Effector memory CD4-positive, alpha-beta T cell (primary cell): ENCODE results near the gene LARP1.

Source experiments
- DNase-seq, 3 donors: peaks; one replicate each; pipeline ENCODE4 v3.0.0-alpha.2; 2020
- H3K27ac ChIP-seq: 2 replicates; pipeline ENCODE4 v1.7.0; 2013; ENCODE audit warnings: mild to moderate bottlenecking, low read length, moderate library complexity; ENCODE audit not compliant: insufficient read depth, poor library complexity, severe bottlenecking
- H3K27me3 ChIP-seq: replicated peaks from 2 replicates; pipeline ENCODE4 v1.7.0; 2013; ENCODE audit warnings: mild to moderate bottlenecking, low read length; ENCODE audit not compliant: insufficient read depth, control insufficient read depth, poor library complexity, severe bottlenecking
- H3K36me3 ChIP-seq: 2 replicates; pipeline ENCODE4 v1.7.0; 2013; ENCODE audit warnings: mild to moderate bottlenecking, low read length, moderate library complexity; ENCODE audit not compliant: control insufficient read depth, insufficient read depth
- H3K4me1 ChIP-seq: 2 replicates; pipeline ENCODE4 v1.7.0; 2013; ENCODE audit warnings: low read length, mild to moderate bottlenecking; ENCODE audit not compliant: control insufficient read depth, insufficient read depth, poor library complexity, severe bottlenecking
- H3K4me3 ChIP-seq: 2 replicates; pipeline ENCODE4 v1.7.0; 2013; ENCODE audit warnings: low read length, low read depth, mild to moderate bottlenecking; ENCODE audit not compliant: insufficient read depth, poor library complexity, severe bottlenecking
- H3K9me3 ChIP-seq: 2 replicates; pipeline ENCODE4 v1.7.0; 2013; ENCODE audit warnings: mild to moderate bottlenecking, low read length, moderate library complexity; ENCODE audit not compliant: control insufficient read depth

The LARP1 gene

DNA sequence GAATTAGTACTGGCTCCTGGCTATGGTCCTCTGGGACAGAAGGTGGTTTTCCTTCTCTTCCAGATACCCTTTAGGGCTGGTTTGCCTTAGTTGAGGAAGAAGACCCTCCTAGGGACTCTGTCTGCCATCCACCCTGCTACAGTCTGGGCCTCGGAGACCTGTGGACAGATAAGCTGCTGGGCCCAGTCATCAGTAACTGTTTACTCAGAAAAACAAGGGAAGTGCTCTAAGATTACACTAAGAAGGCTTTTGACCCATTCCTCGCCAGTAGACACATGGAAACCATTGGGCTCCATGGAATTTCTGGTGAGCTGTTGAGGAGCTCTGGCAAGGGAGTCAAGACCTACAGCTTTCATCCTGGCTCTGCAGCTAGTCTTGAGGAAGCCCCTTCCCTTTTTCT is 31.2 kb downstream of the LARP1 start:
- Histone ChIP-seq H3K27ac (no peak overlapping the region), H3K4me1 (peaks cover 37% of the 10 kb centered on the region), H3K9me3 (no peaks in the 10 kb centered on the region), H3K27me3 (no peaks in the 10 kb centered on the region), H3K4me3 (no peak overlapping the region), H3K36me3 (peaks cover 8% of the 10 kb centered on the region)
- DNase-seq: no peak

DNA sequence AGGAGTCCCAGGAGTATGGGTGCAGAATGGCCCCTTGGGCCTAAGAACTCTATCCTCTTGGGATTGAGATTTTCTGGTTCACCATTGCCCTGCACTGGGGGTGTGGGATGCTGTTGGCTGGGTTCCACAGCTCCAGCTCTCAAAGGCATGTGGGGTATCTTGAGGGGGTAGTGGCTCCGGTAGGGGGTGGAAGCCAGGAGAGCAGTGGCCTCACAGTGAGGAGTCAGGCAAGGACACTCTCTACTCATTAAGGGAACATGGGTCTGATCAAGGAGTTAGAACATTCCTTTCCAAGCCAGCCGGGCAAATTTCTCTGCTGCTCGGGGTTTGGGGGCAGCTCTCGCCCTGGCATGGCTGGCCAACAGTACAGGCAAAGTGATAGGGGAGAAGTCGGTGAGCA is 33.0 kb downstream of the LARP1 start:
- DNase-seq: no peak
- H3K9me3 ChIP-seq: no peaks in the 10 kb centered on the region
- H3K4me1 ChIP-seq: peaks cover 21% of the 10 kb centered on the region
- H3K36me3 ChIP-seq: peaks cover 26% of the 10 kb centered on the region
- no peak overlapping the region for H3K4me3 ChIP-seq
- H3K27me3 ChIP-seq: no peaks in the 10 kb centered on the region
- no peak overlapping the region for H3K27ac ChIP-seq

DNA sequence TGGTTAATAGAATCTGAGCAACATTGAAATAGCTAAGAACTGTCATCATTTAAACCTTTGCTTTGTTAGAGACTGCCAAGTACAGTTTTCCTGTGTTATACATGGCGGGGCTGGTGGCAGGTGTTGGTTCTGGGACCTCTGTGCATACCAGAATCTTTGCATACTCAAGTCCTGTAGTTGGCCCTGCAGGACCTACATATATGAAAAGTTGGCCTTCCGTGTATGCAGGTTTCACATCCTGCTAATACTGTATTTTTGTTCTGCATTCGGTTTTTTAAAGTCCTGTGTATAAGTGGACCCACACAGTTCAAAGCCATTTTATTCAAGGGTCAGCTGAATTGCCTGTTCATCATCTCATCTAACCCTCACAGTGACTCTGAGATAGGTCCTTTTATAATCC is 36.4 kb downstream of the LARP1 start:
- no peak overlapping the region for H3K27ac ChIP-seq
- H3K27me3 ChIP-seq: no peaks in the 10 kb centered on the region
- peaks cover 53% of the 10 kb centered on the region for H3K36me3 ChIP-seq
- no peak for DNase-seq
- no peak overlapping the region for H3K4me3 ChIP-seq
- H3K9me3 ChIP-seq: no peaks in the 10 kb centered on the region
- H3K4me1 ChIP-seq: peaks cover 13% of the 10 kb centered on the region

DNA sequence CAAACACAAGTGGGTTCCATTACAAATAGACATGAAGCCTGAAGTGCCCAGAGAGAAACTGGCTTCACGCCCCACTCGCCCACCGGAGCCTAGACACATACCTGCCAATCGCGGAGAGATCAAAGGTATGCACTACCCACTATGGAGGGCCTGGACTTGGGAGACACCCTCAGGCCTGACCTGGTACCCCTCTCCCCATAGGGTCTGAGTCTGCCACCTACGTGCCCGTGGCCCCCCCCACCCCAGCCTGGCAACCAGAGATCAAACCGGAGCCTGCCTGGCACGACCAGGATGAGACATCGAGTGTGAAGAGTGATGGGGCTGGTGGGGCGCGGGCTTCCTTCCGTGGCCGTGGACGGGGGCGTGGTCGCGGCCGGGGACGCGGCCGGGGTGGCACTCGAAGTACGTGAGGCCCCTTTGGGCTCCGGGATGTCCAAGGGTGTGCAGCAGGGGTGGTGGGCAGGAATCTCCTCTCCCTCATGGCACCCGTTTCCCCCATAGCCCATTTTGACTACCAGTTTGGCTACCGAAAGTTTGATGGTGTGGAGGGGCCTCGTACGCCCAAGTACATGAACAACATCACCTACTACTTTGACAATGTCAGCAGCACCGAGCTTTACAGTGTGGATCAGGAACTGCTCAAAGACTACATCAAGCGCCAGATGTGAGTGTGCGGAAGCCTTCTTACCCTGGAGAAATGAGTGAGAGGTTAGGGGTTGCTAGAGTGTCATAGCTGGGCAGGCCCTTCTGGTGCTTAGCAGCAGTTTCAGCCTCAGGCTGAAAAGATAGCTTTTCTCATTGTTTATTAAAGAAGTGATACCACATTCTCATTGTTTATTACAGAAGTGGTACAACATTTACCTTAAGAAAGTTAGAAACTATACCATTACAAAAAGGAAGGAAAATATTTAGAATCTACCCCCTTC is 38.7 kb downstream of the LARP1 start:
- no peak for DNase-seq
- Histone ChIP-seq H3K4me1 (no peaks in the 10 kb centered on the region), H3K27ac (no peak overlapping the region), H3K27me3 (no peaks in the 10 kb centered on the region), H3K36me3 (peaks cover 67% of the 10 kb centered on the region), H3K4me3 (no peak overlapping the region), H3K9me3 (no peaks in the 10 kb centered on the region)

DNA sequence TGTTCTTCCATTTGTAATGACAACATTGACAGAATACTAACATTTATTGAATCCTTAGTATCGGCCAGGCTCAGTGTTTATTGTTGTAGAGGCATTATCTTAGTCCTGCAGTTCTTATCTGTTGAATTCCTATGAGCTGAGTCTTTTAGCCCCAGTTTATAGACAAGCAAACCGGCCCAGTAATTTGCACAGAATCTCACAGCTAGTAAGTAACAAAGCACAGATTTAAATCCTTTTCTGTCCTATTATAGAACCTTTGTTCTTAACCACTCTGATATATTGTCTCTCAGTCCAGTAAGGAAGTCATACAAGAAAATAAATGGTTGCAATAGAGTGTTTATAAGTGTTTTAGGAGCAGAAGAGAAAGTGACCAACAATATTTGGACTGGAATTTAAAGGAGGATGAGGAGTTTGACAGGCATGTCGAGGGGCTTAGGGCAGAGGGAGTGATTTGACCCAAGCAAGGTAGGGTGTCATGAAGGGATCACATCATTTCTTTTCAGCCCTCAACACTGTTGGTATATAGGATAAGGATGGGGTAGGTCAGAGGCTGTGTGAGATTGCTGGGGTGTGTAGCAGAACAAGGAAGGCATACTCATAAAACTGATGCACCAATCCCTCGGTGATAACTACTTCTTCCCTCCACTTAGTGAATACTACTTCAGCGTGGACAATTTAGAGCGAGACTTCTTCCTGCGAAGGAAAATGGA is 39.5 kb downstream of the LARP1 start:
- no peak overlapping the region for H3K4me3 ChIP-seq
- H3K27ac ChIP-seq: no peak overlapping the region
- no peaks in the 10 kb centered on the region for H3K4me1 ChIP-seq
- H3K36me3 ChIP-seq: peaks cover 75% of the 10 kb centered on the region
- no peaks in the 10 kb centered on the region for H3K9me3 ChIP-seq
- DNase-seq: no peak
- H3K27me3 ChIP-seq: no peaks in the 10 kb centered on the region

DNA sequence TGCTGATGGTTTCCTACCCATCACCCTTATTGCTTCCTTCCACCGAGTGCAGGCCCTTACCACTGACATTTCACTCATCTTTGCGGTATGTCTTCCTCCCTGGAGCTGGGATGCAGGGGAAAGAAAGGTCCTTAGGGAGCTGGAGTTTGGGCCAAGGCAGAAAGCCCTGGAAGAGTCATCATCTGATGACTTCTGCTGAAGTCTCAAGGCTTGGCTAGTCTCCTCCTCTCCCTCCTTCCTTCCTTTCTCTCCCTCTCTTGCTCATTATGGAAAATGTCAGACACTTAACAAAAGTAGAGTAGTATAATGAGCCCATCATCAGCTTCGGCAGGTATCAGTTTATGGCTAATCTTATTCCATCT is 40.0 kb downstream of the LARP1 start:
- DNase-seq: no peak
- Histone ChIP-seq H3K4me3 (no peak overlapping the region), H3K4me1 (no peaks in the 10 kb centered on the region), H3K27me3 (no peaks in the 10 kb centered on the region), H3K9me3 (no peaks in the 10 kb centered on the region), H3K27ac (no peak overlapping the region), H3K36me3 (peaks cover 77% of the 10 kb centered on the region)

DNA sequence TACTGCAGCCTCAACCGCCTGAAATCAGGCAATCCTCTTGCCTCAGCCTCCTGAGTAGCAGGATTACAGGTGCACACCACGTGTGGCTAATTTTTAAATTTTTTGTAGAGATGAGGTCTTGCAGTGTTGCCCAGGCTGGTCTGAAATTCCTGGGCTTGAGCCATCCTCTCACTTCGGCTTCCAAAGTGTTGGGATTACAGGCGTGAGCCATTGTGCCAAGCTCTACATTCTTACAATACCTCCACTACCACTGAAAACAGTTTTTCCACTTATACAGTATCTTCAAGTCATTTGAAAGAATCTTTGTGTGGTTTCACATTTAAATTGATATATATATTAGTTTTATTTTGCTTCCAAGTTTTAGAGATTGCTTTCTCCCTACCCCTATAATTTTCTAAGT is 42.6 kb downstream of the LARP1 start:
- no peak overlapping the region for H3K27ac ChIP-seq
- H3K4me3 ChIP-seq: no peak overlapping the region
- no peaks in the 10 kb centered on the region for H3K4me1 ChIP-seq
- H3K36me3 ChIP-seq: peaks cover 84% of the 10 kb centered on the region
- H3K27me3 ChIP-seq: no peaks in the 10 kb centered on the region
- DNase-seq: no peak
- H3K9me3 ChIP-seq: no peaks in the 10 kb centered on the region

DNA sequence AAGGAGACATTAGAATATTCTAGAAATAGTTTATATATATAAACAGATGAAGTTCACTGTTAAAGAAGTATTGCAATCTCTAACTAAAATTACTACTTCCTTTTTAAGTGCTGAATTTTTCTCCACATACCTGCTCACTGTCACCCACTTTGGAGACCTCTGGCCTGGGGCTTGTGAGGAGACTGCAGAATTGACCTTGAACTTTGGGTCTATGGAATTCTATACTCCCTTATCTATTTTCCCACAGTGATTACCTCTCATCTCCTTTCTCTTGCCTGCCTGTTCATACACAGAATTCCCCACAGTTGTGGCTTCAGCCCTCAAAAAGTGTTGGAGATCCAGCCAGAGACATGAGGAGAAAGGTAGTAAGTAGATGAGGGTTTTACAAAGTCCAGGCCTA is 45.4 kb downstream of the LARP1 start:
- no peak for DNase-seq
- Histone ChIP-seq H3K4me1 (no peaks in the 10 kb centered on the region), H3K9me3 (no peaks in the 10 kb centered on the region), H3K27ac (no peak overlapping the region), H3K27me3 (no peaks in the 10 kb centered on the region), H3K36me3 (peaks cover 84% of the 10 kb centered on the region), H3K4me3 (no peak overlapping the region)

DNA sequence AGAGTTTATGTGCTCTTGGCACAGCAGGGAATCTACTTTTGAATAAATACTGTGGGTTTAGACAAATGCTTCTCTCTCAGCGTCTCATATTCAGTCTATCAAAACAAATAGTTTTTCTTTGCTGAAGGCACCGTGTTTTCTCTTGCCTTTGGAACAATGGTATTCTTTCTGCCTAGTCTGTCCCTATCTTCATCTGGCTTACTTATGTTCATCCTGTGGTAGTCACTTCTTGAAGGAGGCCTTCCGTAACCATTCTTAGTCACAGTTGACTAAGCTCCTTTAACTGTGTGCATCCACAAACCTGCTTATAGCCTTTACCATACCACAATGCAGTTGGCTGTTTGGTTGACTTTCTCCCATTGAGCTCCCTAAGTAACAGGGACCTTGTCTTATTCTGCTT is 45.9 kb downstream of the LARP1 start:
- H3K9me3 ChIP-seq: no peaks in the 10 kb centered on the region
- no peak overlapping the region for H3K27ac ChIP-seq
- H3K4me3 ChIP-seq: no peak overlapping the region
- DNase-seq: no peak
- peaks cover 89% of the 10 kb centered on the region for H3K36me3 ChIP-seq
- no peaks in the 10 kb centered on the region for H3K4me1 ChIP-seq
- H3K27me3 ChIP-seq: no peaks in the 10 kb centered on the region

DNA sequence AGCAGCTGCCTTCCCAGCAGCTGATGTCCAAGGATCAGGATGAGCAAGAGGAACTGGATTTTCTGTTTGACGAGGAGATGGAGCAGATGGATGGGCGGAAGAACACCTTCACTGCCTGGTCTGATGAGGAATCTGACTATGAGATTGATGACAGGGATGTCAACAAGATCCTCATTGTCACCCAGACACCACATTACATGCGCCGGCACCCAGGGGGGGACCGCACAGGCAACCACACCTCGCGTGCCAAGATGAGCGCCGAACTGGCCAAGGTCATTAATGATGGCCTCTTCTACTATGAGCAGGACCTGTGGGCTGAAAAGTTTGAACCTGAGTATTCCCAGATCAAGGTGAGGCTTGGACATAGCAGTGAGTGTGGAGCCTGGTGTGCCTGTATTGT is 46.9 kb downstream of the LARP1 start:
- no peaks in the 10 kb centered on the region for H3K9me3 ChIP-seq
- H3K27me3 ChIP-seq: no peaks in the 10 kb centered on the region
- no peak overlapping the region for H3K4me3 ChIP-seq
- no peak for DNase-seq
- H3K4me1 ChIP-seq: no peaks in the 10 kb centered on the region
- peaks cover 84% of the 10 kb centered on the region for H3K36me3 ChIP-seq
- no peak overlapping the region for H3K27ac ChIP-seq
